GM12891 (cell line): ENCODE data around the gene PGLYRP4.

Experiments used
- PAX5 ChIP-seq: IDR thresholded peaks from 2 replicates; pipeline ENCODE4 v1.6.1; 2011; ENCODE audit warnings: low read length, moderate library complexity, mild to moderate bottlenecking; ENCODE audit not compliant: insufficient read depth, severe bottlenecking
- POLR2A ChIP-seq: IDR thresholded peaks from 2 replicates; pipeline ENCODE4 v1.6.1; 2011; ENCODE audit warnings: low read depth, low read length, control low read depth
- POLR2AphosphoS5 ChIP-seq: IDR thresholded peaks from 2 replicates; pipeline ENCODE4 v1.6.1; 2011; ENCODE audit warnings: low read depth, low read length, control low read depth
- POU2F2 ChIP-seq: IDR thresholded peaks from 2 replicates; pipeline ENCODE4 v1.6.1; 2011; ENCODE audit warnings: low read depth, mild to moderate bottlenecking, control low read depth, low read length, moderate library complexity
- SPI1 ChIP-seq: IDR thresholded peaks from 2 replicates; pipeline ENCODE4 v1.6.1; 2011; ENCODE audit warnings: low read depth, low read length, control low read depth
- TAF1 ChIP-seq: IDR thresholded peaks from 2 replicates; pipeline ENCODE4 v1.6.1; 2011; ENCODE audit warnings: low read depth, low read length, control low read depth

DNA sequence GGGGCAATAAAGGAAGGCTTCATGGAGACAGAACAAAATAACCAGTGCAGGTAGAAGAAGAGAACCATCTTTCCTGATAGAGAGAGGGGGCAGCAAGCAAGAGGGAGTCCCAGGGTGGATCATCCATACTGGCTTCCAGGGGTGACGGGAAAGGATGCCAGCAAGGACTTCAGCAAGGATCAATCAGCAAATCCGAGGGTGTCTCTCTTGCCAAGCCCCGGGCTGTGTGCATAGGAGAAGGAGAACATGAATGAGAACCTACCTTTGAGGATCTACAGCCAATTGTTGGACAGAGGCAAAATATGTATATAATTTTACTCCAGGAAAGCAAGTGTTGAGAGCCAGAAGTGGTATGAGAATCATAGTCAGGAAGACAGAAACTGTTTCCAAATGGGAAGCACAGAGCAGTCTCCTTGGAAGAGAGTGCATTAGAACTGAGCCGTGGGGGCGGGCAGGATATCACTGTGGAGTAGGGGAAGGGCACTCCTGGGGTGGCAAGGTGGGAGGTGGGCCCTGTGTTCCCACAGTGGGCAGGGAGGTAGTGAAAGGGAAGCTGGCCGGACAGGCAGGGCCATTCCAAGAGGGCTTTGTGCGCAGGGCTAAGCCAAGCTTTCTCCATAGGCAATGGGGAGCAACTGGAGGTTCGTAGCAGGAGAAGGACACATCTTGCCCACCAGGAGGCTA is 7.9 kb upstream of the PGLYRP4 start:
- TF ChIP-seq POLR2A (no peak), TAF1 (no peak), POU2F2 (no peak), POLR2AphosphoS5 (no peak), PAX5 (no peak), SPI1 (no peak)
